Karpas-422 (cell line): Measurements from ENCODE around the gene KDELR3. TPM values are rescaled to one million over a fixed set of nuclear protein-coding genes. Genes with fewer than 3 reads are reported as not detected.

Experiments used
- DNase-seq: peaks from one replicate; pipeline ENCODE4 v3.0.0-alpha.2; 2015
- H2AFZ ChIP-seq: fragments of 200-600 bp; sonication (generic); 2 replicates; pipeline ENCODE4 v1.6.1; 2014; ENCODE audit warnings: antibody characterized with exemption, low read length, mixed read lengths
- H3K27ac ChIP-seq: fragments of 200-600 bp; sonication (generic); 2 replicates; pipeline ENCODE4 v1.5.1; 2014; ENCODE audit warnings: mild to moderate bottlenecking, low read length, moderate library complexity
- H3K27me3 ChIP-seq: fragments of 200-600 bp; sonication (generic); 2 replicates; pipeline ENCODE4 v1.6.1; 2014; ENCODE audit warnings: low read length, mixed read lengths
- H3K36me3 ChIP-seq: fragments of 200-600 bp; sonication (generic); 2 replicates; pipeline ENCODE4 v1.6.1; 2014; ENCODE audit warnings: low read length, mixed read lengths; ENCODE audit not compliant: insufficient read depth
- H3K4me1 ChIP-seq: fragments of 200-600 bp; sonication (generic); 2 replicates; pipeline ENCODE4 v1.6.1; 2014; ENCODE audit warnings: mild to moderate bottlenecking, low read length, mixed read lengths
- H3K4me2 ChIP-seq: fragments of 200-600 bp; sonication (generic); 2 replicates; pipeline ENCODE4 v1.6.1; 2014; ENCODE audit warnings: low read length, low read depth, mild to moderate bottlenecking; ENCODE audit not compliant: poor library complexity, severe bottlenecking
- H3K4me3 ChIP-seq: fragments of 200-600 bp; sonication (generic); 2 replicates; pipeline ENCODE4 v1.5.1; 2014; ENCODE audit warnings: mild to moderate bottlenecking, antibody characterized with exemption, low read length, mixed read lengths
- H3K79me2 ChIP-seq: fragments of 200-600 bp; sonication (generic); 2 replicates; pipeline ENCODE4 v1.6.1; 2014; ENCODE audit warnings: mild to moderate bottlenecking, low read length, mixed read lengths
- H3K9ac ChIP-seq: fragments of 200-600 bp; sonication (generic); 2 replicates; pipeline ENCODE4 v1.6.0; 2014; ENCODE audit warnings: low read length
- H3K9me2 ChIP-seq: fragments of 200-600 bp; sonication (generic), shearing (Covaris generic); replicated peaks from 2 replicates; pipeline ENCODE4 v1.6.0; 2014; ENCODE audit warnings: mild to moderate bottlenecking, low read length, moderate library complexity; ENCODE audit not compliant: insufficient read depth
- H3K9me3 ChIP-seq: fragments of 300-700, 200-600 bp; sonication (generic); 2 replicates; pipeline ENCODE4 v1.6.1; 2014; ENCODE audit warnings: low read length, mixed read lengths
- H4K20me1 ChIP-seq: fragments of 200-600 bp; sonication (generic); 2 replicates; pipeline ENCODE4 v1.6.1; 2014; ENCODE audit warnings: mild to moderate bottlenecking, antibody characterized with exemption, low read length, low read depth; ENCODE audit not compliant: insufficient read depth
- total RNA-seq: library from RNA; depleted of rRNA; stranded (reverse); fragments of >200 nt; shearing (Covaris generic); gene quantifications from 2 replicates; pipeline ENCODE4 v1.2.3, GENCODE V29; 2014; ENCODE audit warnings: low replicate concordance; rRNA removed

Gene KDELR3
- total RNA-seq, 1 experiment from 2014 or later: not detected

DNA sequence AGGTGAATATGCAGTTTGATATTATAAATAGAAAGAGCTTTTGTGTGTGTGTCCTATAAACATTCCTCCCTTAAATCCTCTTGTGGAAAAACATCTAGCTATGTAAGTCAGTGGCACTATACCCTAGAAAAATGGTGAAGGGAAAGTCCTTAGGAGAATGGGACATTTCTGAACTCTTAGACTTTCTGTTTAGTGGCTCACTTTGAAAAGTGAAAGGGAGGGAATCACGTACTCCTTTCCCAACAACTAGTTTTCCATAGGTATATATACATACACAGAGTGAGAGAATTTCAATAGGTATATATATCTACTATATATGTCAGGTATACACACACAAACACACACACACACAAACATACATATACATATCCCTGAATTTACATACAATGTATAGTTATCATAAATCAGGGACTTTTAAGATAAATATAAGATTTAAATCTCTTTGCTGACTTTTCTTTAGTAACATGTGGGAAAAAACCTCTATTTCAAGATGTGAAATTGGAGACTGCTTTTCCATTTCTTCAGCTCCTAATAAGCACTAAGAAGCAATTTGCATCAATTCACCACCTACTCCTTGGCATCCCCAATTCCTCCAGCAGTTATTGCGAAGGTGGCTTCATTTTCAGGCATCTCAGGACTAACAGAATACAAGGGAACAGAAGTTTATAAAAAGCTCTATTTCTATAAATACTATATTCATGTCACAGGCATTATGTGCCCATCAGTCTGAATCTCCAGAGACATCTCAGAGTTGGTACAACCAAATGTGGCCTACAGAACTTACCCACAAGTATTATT is 51.8 kb downstream of the KDELR3 start:
- Histone ChIP-seq H3K4me1 (peaks cover 3% of the 10 kb centered on the region; the same call in 1 of the 2 replicates), H3K27ac (no peak overlapping the region), H3K9me2 (no peaks in the 10 kb centered on the region), H3K9ac (no peak overlapping the region), H3K79me2 (no peaks in the 10 kb centered on the region), H3K4me3 (no peak overlapping the region), H3K4me2 (no peak overlapping the region), H4K20me1 (no peaks in the 10 kb centered on the region), H2AFZ (no peak overlapping the region), H3K9me3 (no peaks in the 10 kb centered on the region), H3K27me3 (no peaks in the 10 kb centered on the region), H3K36me3 (no peaks in the 10 kb centered on the region)
- no peak for DNase-seq

DNA sequence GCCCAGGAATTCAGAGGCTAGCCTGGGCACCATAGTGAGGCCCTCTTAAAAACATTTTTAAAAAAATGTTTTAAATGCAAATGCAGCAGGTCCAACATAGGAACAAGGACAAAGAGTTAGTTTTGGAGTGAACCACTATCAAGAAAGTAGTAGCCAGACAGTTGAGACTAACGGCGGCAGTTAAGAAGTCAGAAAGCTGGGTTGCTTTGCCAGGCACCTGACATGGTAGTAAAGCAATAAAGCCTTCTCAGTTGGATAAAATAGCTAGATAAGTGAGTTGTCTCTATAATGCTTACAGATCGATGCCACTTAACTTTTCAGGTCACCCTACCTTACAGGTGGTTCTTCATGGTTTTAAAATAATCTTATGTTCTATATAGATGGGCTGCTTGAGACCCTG is 55.1 kb downstream of the KDELR3 start:
- Histone ChIP-seq H3K27ac (no peak overlapping the region), H3K9me3 (no peaks in the 10 kb centered on the region)

DNA sequence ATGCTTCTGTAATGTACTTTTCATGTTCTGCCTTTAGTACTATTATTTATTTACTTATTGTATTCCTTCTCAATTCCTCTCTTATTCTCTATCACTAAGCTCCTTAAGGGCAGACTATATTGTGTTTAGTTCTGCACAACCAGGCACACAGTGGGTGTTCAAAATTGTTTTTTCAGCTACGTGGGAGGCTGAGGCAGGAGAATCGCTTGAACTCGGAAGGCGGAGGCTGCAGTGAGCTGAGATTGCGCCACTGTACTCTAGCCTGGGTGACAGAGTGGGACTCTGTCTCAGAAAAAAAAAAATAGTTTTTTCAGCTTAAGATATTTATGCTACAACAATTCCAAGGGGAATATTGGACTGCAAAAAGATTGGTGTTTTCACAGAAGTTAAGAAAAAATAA is 55.6 kb downstream of the KDELR3 start:
- Histone ChIP-seq H3K36me3 (no peaks in the 10 kb centered on the region), H3K27me3 (no peaks in the 10 kb centered on the region), H3K79me2 (no peaks in the 10 kb centered on the region), H3K27ac (no peak overlapping the region), H4K20me1 (no peaks in the 10 kb centered on the region), H2AFZ (no peak overlapping the region), H3K4me1 (peaks cover 3% of the 10 kb centered on the region; the same call in 1 of the 2 replicates), H3K9ac (no peak overlapping the region), H3K9me2 (no peaks in the 10 kb centered on the region), H3K4me2 (no peak overlapping the region), H3K4me3 (no peak overlapping the region), H3K9me3 (no peaks in the 10 kb centered on the region)
- no peak for DNase-seq

More for the DNA sequence above, 55.1 kb downstream of the KDELR3 start:
- Histone ChIP-seq H4K20me1 (no peaks in the 10 kb centered on the region), H3K9me2 (no peaks in the 10 kb centered on the region), H3K4me2 (no peak overlapping the region), H2AFZ (no peak overlapping the region), H3K79me2 (no peaks in the 10 kb centered on the region), H3K27me3 (no peaks in the 10 kb centered on the region), H3K36me3 (no peaks in the 10 kb centered on the region), H3K9ac (no peak overlapping the region), H3K4me3 (no peak overlapping the region), H3K4me1 (peaks cover 3% of the 10 kb centered on the region; the same call in 1 of the 2 replicates)
- DNase-seq: no peak

DNA sequence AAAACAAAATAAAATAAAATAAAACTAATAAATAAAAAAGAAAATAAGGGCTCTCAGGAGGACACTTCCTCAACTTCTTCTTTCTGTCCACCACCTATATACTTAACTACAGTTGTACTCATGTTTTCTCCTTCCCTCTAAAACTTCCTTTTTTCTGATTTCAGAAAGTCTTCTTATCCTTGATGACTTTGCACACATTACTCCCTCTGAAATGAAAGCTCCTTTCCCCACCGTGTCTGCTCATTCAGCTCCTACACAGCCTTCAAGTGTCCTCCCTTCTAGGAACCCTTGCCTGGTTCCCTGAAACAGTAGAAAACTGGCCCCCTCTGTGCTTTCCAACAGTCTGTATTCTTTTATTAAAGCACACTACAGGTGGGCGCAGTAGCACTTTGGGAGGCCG is 56.5 kb downstream of the KDELR3 start:
- peaks cover 3% of the 10 kb centered on the region; the same call in 1 of the 2 replicates for H3K4me1 ChIP-seq
- H3K9me3 ChIP-seq: no peaks in the 10 kb centered on the region
- H4K20me1 ChIP-seq: no peaks in the 10 kb centered on the region
- no peak overlapping the region for H3K27ac ChIP-seq
- no peaks in the 10 kb centered on the region for H3K9me2 ChIP-seq
- H3K4me2 ChIP-seq: no peak overlapping the region
- H3K79me2 ChIP-seq: no peaks in the 10 kb centered on the region
- H3K36me3 ChIP-seq: no peaks in the 10 kb centered on the region
- H2AFZ ChIP-seq: no peak overlapping the region
- no peak overlapping the region for H3K9ac ChIP-seq
- DNase-seq: no peak
- H3K27me3 ChIP-seq: no peaks in the 10 kb centered on the region
- no peak overlapping the region for H3K4me3 ChIP-seq

DNA sequence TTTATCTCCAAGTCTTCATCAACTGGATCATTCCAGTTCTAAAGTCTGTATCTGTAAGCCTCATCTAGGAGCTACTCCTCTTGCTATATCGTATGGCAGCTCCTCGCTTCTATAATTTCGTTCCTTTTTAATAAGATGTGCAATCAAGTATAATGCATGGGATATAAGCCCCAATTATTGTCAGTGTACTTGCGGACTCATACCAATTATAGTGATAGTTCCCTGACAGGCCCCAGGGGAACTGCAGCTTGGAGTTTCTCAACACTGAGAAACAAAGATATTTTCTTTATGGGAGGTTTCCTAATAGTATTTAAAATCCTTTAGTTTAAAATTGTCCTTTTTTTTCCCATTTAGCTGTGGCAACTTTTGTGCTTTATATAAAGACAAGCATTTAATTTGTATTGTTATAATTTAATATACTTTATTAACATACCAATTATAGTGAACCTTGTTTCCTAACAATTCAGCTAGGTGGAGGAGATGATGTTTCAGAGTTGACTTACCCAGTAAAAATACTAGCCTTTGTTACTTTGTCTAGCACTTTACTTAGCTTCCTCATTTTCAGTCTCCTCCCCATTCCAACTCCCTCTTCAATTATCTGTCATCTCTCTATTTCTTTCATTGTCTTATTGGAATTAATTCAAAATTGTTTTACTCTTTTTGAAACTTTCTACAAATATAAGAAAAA is 63.5 kb downstream of the KDELR3 start:
- H3K27me3 ChIP-seq: no peaks in the 10 kb centered on the region
- H3K4me3 ChIP-seq: no peak overlapping the region
- H4K20me1 ChIP-seq: no peaks in the 10 kb centered on the region
- H3K4me2 ChIP-seq: peak overlapping the region; percentile 53
- H3K27ac ChIP-seq: peak overlapping the region; percentile 78
- H3K9me2 ChIP-seq: no peaks in the 10 kb centered on the region
- H2AFZ ChIP-seq: peak overlapping the region; percentile 71
- peak; percentile 50 for DNase-seq
- peak overlapping the region; percentile 25; the same call in 1 of the 2 replicates for H3K9ac ChIP-seq
- no peaks in the 10 kb centered on the region for H3K79me2 ChIP-seq
- H3K9me3 ChIP-seq: no peaks in the 10 kb centered on the region
- peaks cover 14% of the 10 kb centered on the region for H3K4me1 ChIP-seq
- no peaks in the 10 kb centered on the region for H3K36me3 ChIP-seq

Other genes starting within 250 kb of the KDELR3 start
- 5.1 and 7.4 TPM in 2 replicates for gene TMEM184B, start 195.1 kb upstream of the KDELR3 start, total RNA-seq
- 193 and 213 TPM in 2 replicates for gene CSNK1E, start 150.7 kb upstream of the KDELR3 start, total RNA-seq
- not detected in 2 replicates for gene KCNJ4, start 12.9 kb upstream of the KDELR3 start, total RNA-seq
- gene DDX17, start 38.2 kb downstream of the KDELR3 start, total RNA-seq: 465 and 736 TPM in 2 replicates
- gene DMC1, start 102.1 kb downstream of the KDELR3 start, total RNA-seq: 3.8 and 26.0 TPM in 2 replicates
- 3.7 and 14.4 TPM in 2 replicates for gene FAM227A, start 188.3 kb downstream of the KDELR3 start, total RNA-seq
- gene CBY1, start 188.5 kb downstream of the KDELR3 start, total RNA-seq: 11.1 and 13.2 TPM in 2 replicates
- 57.8 and 74.1 TPM in 2 replicates for gene TOMM22, start 213.9 kb downstream of the KDELR3 start, total RNA-seq
- gene JOSD1, start 232.8 kb downstream of the KDELR3 start, total RNA-seq: 50.5 and 64.1 TPM in 2 replicates
- gene GTPBP1, start 237.8 kb downstream of the KDELR3 start, total RNA-seq: 47.6 and 53.4 TPM in 2 replicates